22Rv1 (cell line): ENCODE measurements around the gene KCNH1.

Source experiments
- H3K27ac ChIP-seq: fragments of 450-650 bp; 2 replicates; pipeline ENCODE4 v1.5.1; 2017
- ZFX ChIP-seq: fragments of 450-650 bp; IDR thresholded peaks from 2 replicates; pipeline ENCODE4 v1.6.1; 2017; ENCODE audit warnings: antibody characterized with exemption, borderline replicate concordance
- TF ChIP-seq, protein P1 (sequence below): fragments of 450-650 bp; IDR thresholded peaks from 2 replicates; pipeline ENCODE4 v1.5.1; 2017; ENCODE audit warnings: mild to moderate bottlenecking

KCNH1 gene

DNA sequence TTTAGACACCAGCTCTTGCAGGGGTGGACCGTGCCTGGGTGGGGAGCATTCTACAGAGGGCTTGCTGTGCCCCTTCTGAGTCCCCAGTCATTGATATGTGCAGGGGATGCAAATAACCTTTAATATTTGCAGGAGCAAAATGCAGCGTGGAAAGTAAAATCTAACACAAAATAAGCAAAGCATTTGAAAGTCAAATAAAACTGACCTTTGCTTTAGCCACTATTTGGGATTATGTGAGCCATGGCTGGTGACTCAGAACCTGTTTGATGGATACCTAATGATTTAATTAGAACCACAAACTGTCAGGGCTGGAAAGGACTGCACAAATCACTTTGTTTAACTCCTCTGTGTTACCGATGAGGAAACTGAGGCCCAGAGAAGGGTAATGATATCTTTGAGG, 427.7 kb downstream of the KCNH1 start:
- TF ChIP-seq, protein P1, sequence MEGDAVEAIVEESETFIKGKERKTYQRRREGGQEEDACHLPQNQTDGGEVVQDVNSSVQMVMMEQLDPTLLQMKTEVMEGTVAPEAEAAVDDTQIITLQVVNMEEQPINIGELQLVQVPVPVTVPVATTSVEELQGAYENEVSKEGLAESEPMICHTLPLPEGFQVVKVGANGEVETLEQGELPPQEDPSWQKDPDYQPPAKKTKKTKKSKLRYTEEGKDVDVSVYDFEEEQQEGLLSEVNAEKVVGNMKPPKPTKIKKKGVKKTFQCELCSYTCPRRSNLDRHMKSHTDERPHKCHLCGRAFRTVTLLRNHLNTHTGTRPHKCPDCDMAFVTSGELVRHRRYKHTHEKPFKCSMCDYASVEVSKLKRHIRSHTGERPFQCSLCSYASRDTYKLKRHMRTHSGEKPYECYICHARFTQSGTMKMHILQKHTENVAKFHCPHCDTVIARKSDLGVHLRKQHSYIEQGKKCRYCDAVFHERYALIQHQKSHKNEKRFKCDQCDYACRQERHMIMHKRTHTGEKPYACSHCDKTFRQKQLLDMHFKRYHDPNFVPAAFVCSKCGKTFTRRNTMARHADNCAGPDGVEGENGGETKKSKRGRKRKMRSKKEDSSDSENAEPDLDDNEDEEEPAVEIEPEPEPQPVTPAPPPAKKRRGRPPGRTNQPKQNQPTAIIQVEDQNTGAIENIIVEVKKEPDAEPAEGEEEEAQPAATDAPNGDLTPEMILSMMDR: no peak
- no peak for TF ChIP-seq ZFX
- no peak overlapping the region for H3K27ac ChIP-seq

DNA sequence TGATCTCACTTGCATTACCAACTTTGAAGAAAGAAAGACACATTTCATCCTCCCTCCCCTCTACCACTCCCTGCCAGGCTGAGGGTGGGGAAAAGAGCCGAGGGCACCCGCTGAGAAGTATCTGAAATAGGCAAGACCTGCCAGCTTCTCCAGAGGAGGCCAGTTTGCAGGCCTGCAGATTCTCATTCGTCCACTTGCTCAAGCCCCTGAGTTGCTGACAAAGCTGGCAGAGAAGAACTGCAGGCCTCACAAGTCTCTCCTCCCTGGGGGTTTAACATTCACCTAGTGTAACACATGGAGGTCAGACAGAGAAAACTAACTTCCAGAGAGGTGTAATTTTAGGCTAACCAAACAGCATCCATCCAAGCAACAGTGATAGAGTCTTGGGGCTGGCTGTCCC, 428.9 kb downstream of the KCNH1 start:
- H3K27ac ChIP-seq: no peak overlapping the region
- TF ChIP-seq, protein P1: no peak
- TF ChIP-seq ZFX: no peak

DNA sequence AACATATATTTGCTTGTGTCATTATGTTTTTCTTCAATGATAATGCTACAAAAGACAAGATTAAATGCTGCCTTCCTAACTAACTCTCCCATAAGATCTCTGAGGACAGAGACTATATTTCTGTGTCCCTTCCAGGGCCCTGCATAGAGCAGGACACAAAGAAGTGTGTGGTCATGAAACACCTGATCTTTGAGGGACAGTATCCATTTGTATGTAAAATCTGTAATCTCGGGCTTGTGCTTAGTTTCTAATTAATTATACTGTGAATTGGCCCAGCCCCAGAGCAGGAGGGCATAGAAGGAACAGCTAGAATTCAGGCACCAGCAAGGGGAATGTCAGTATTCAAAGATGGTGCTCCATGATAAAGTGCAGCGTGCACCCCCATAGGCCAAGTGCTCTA, 430.4 kb downstream of the KCNH1 start:
- H3K27ac ChIP-seq: no peak overlapping the region
- no peak for TF ChIP-seq ZFX
- TF ChIP-seq, protein P1: no peak

DNA sequence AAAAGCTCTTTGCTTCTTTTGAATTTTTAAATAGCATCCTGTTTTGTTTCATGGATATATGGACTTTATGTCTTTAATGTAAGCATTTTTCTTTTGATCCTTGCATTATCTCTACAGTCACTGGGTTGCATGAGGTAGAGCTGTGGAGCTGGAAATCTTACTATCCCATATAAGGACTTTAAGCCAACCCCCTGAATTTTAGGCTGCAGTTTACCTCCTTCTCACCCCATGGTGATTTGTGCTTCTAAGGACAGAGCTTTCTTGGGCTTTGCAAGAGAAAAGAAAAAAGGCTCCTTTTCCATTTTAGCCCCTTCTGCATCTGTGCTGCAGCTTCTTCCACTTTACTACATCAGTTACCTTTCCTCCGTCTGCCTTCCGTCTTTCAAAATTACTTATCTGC, 431.4 kb downstream of the KCNH1 start:
- H3K27ac ChIP-seq: no peak overlapping the region
- TF ChIP-seq ZFX: no peak
- TF ChIP-seq, protein P1: no peak

DNA sequence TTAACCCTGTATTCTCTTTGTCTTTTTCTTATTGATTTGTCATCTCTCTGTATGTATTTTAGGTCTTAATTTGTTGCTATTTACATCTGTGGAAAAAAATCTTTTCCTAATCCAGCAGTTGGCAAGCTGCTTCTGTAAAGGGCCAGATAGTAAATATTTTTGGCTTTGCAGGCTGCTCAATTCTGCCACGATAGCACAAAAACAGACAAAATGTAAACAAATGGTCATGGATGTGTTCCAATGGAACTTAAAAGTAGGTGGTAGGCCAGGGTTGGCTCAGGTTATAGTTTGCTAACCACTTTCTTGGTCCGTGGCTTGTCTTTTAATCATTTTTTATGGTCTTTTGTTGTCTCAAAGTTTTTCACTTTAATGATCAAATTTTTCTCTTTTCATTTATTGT, 433.4 kb downstream of the KCNH1 start:
- no peak for TF ChIP-seq ZFX
- TF ChIP-seq, protein P1: no peak
- H3K27ac ChIP-seq: no peak overlapping the region

DNA sequence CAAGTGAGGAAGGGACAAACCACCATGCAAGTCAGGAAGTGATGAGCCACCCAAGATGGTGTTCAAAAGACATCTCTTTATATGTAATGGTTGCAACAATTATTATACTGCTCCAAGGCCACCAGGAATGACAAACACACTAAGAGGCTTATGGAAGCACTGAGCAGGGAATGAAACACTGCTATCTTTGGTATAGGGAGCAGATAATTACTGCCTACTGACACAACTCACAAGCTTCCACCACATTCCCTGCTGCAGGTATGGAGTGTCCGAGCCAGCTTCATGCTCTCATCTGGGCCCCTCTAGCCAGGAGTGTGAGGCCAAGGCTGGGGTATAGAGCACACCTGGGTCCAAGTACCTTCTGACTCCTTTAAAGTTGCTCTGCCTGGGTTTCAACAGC, 433.9 kb downstream of the KCNH1 start:
- no peak for TF ChIP-seq ZFX
- TF ChIP-seq, protein P1: no peak
- H3K27ac ChIP-seq: no peak overlapping the region

DNA sequence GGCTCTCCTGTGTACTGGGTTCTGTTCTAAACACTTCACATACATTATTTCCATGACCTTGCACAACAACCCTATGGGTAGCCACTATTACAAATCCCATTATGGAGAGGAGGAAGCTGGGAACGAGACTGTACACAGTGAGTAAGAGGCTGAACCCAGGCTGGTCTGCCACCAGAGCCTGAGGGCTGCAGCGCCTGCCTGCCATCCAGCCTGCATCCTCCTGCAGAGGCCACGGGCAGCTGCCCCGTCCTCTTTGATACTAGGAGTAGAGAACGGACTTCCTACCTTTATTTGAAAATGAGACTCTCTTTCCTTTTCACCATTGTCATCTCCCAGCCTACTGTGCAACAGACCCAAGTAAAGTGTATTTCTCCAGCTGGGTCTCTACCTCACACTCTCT, 435.3 kb downstream of the KCNH1 start:
- no peak overlapping the region for H3K27ac ChIP-seq
- TF ChIP-seq, protein P1: no peak
- no peak for TF ChIP-seq ZFX
